Hepatocyte (in vitro differentiated cells): ENCODE results near the gene CBR4.

Source experiments
- CTCF ChIP-seq: fragments of 200-600 bp; sonication (generic); IDR thresholded peaks from 2 replicates; pipeline ENCODE4 v1.5.1; 2016; ENCODE audit warnings: antibody characterized with exemption, mild to moderate bottlenecking; ENCODE audit not compliant: poor library complexity
- EZH2phosphoT487 ChIP-seq: fragments of 200-600 bp; sonication (generic); IDR thresholded peaks from one replicate; pipeline ENCODE4 v1.6.1; 2018; ENCODE audit warnings: antibody characterized with exemption, mild to moderate bottlenecking, low read depth, moderate library complexity; ENCODE audit not compliant: unreplicated experiment, severe bottlenecking

GRCh38 chr4:169030562-169030982 lies 20.5 kb upstream of the CBR4 start:
- no peak for TF ChIP-seq CTCF
- TF ChIP-seq EZH2phosphoT487: no peak
